ENCODE measurements around the gene NPHP1. TPM values are rescaled to one million over a fixed set of nuclear protein-coding genes. Genes with fewer than 3 reads are reported as not detected.
"Not testable (repeated sequence)": the region's sequence is repeated elsewhere in the genome, so short reads cannot be mapped to it uniquely, and the experiment has no call there.

The NPHP1 gene
- total and polyA plus RNA-seq, 2 experiments from 2014 or later, result 3.1 to 10.9 TPM

GRCh38 chr2:110083757-110084156 lies 121.1 kb downstream of the NPHP1 start:
- H3K4me1 ChIP-seq (ENCODE audit: insufficient read depth); H3K27ac ChIP-seq; H3K9me3 ChIP-seq (ENCODE audit: low read depth); H3K36me3 ChIP-seq (ENCODE audit: low read depth); in situ Hi-C loops (cut with MboI); H3K79me2 ChIP-seq (ENCODE audit: insufficient read depth); H3K4me3 ChIP-seq; H3K27me3 ChIP-seq (replicated peaks; ENCODE audit: insufficient read depth); H3F3A ChIP-seq (ENCODE audit: insufficient read depth); H4K20me1 ChIP-seq (ENCODE audit: insufficient read depth); H3K9ac ChIP-seq; DNase-seq; H3K9me2 ChIP-seq (ENCODE audit: insufficient read depth); H2AFZ ChIP-seq; H3K4me2 ChIP-seq (ENCODE audit: unreplicated experiment): not testable (repeated sequence)
- WGBS, 2 experiments (ENCODE audit: low coverage in 1 of 2, low lambda C conversion rate in 2 of 2, missing lambda C conversion rate in 2 of 2), result no CpG with 5 or more reads among the region's 2 CpGs

- in situ Hi-C loops (cut with MboI); H3K9me3 ChIP-seq (ENCODE audit: low read depth); H3K4me2 ChIP-seq (ENCODE audit: unreplicated experiment); H3K27me3 ChIP-seq (replicated peaks; ENCODE audit: insufficient read depth); H4K20me1 ChIP-seq (ENCODE audit: insufficient read depth); H3K79me2 ChIP-seq (ENCODE audit: insufficient read depth); H3K9ac ChIP-seq; H3K4me1 ChIP-seq (ENCODE audit: insufficient read depth); H3K9me2 ChIP-seq (ENCODE audit: insufficient read depth); H3K4me3 ChIP-seq; H3K27ac ChIP-seq; H3F3A ChIP-seq (ENCODE audit: insufficient read depth); H2AFZ ChIP-seq; H3K36me3 ChIP-seq (ENCODE audit: low read depth); DNase-seq: not testable (repeated sequence)
- WGBS, 2 experiments (ENCODE audit: low coverage in 1 of 2, low lambda C conversion rate in 2 of 2, missing lambda C conversion rate in 2 of 2), result no CpG with 5 or more reads among the region's 8 CpGs
Observed at GRCh38 chr2:110083162-110083561, 121.7 kb downstream of the NPHP1 start.

GRCh38 chr2:110078104-110078503 lies 126.7 kb downstream of the NPHP1 start:
- H3K36me3 ChIP-seq (ENCODE audit: low read depth); H3K79me2 ChIP-seq (ENCODE audit: insufficient read depth); H3K27me3 ChIP-seq (replicated peaks; ENCODE audit: insufficient read depth); H3K4me2 ChIP-seq (ENCODE audit: unreplicated experiment); in situ Hi-C loops (cut with MboI); H4K20me1 ChIP-seq (ENCODE audit: insufficient read depth); DNase-seq; H3K9me3 ChIP-seq (ENCODE audit: low read depth); H2AFZ ChIP-seq; H3K4me3 ChIP-seq; H3K9me2 ChIP-seq (ENCODE audit: insufficient read depth); H3K4me1 ChIP-seq (ENCODE audit: insufficient read depth); H3K9ac ChIP-seq; H3F3A ChIP-seq (ENCODE audit: insufficient read depth); H3K27ac ChIP-seq: not testable (repeated sequence)
- 91 to 100% methylated on average over 1 of the region's 4 CpGs for WGBS, 2 experiments (ENCODE audit: low coverage in 1 of 2, low lambda C conversion rate in 2 of 2, missing lambda C conversion rate in 2 of 2)

- H3K9me2 ChIP-seq (ENCODE audit: insufficient read depth); H3K27me3 ChIP-seq (replicated peaks; ENCODE audit: insufficient read depth); H4K20me1 ChIP-seq (ENCODE audit: insufficient read depth); DNase-seq; H3K4me2 ChIP-seq (ENCODE audit: unreplicated experiment); H3K4me1 ChIP-seq (ENCODE audit: insufficient read depth); H3K79me2 ChIP-seq (ENCODE audit: insufficient read depth); in situ Hi-C loops (cut with MboI); H3K36me3 ChIP-seq (ENCODE audit: low read depth); H2AFZ ChIP-seq; H3K27ac ChIP-seq; H3K9ac ChIP-seq; H3F3A ChIP-seq (ENCODE audit: insufficient read depth); H3K9me3 ChIP-seq (ENCODE audit: low read depth); H3K4me3 ChIP-seq: not testable (repeated sequence)
- WGBS, 2 experiments (ENCODE audit: low coverage in 1 of 2, low lambda C conversion rate in 2 of 2, missing lambda C conversion rate in 2 of 2), result 67 to 85% methylated on average over 2 of the region's 4 CpGs
Observed at GRCh38 chr2:110075896-110076295, 128.9 kb downstream of the NPHP1 start.

Small RNA genes lying within 50 kb of the gene (microRNA-seq; reads per million reads assigned to microRNA genes)
- not detected for gene MIR4436B1 (ENCODE audit: borderline number of aligned reads)

Small RNA genes lying within 50 kb of the gene (small RNA-seq; reads per million reads assigned to genes)
- gene MIR4436B1 (ENCODE audit: low read depth, low replicate concordance), result not detected

Other genes starting within 250 kb of the NPHP1 start
- 42.1 and 43.7 TPM in 2 replicates for gene MALL, start 89.2 kb downstream of the NPHP1 start, total RNA-seq (2014; rRNA removed; shearing (Covaris generic))
- gene MALL, start 89.2 kb downstream of the NPHP1 start, polyA plus RNA-seq (2016; fragmentation: Nextera tagmentation; extraction: Ambion mirVana), result 61.6 and 68.5 TPM in 2 replicates
- 38.4 and 70.3 TPM in 2 replicates for gene MTLN, start 7.5 kb upstream of the NPHP1 start, total RNA-seq (2014; rRNA removed; shearing (Covaris generic))
- 116 and 125 TPM in 2 replicates for gene MTLN, start 7.5 kb upstream of the NPHP1 start, polyA plus RNA-seq (2016; fragmentation: Nextera tagmentation; extraction: Ambion mirVana)